Choroid plexus epithelial cell (primary cell): ENCODE data around the gene LSM7.

Source experiments
- DNase-seq: peaks from one replicate; pipeline ENCODE4 v3.0.0-alpha.2; 2010; ENCODE audit warnings: low read depth
- H3K4me3 ChIP-seq: 2 replicates; pipeline ENCODE4 v1.5.1; 2011; ENCODE audit warnings: low read depth, mild to moderate bottlenecking, control low read depth, low read length, moderate library complexity
- TF ChIP-seq, protein P1 (sequence below): conservative IDR thresholded peaks from 2 replicates; pipeline ENCODE4 v1.5.1; 2011; ENCODE audit warnings: low read depth, mild to moderate bottlenecking, control low read depth, inconsistent platforms, low read length, moderate library complexity

The LSM7 gene

DNA sequence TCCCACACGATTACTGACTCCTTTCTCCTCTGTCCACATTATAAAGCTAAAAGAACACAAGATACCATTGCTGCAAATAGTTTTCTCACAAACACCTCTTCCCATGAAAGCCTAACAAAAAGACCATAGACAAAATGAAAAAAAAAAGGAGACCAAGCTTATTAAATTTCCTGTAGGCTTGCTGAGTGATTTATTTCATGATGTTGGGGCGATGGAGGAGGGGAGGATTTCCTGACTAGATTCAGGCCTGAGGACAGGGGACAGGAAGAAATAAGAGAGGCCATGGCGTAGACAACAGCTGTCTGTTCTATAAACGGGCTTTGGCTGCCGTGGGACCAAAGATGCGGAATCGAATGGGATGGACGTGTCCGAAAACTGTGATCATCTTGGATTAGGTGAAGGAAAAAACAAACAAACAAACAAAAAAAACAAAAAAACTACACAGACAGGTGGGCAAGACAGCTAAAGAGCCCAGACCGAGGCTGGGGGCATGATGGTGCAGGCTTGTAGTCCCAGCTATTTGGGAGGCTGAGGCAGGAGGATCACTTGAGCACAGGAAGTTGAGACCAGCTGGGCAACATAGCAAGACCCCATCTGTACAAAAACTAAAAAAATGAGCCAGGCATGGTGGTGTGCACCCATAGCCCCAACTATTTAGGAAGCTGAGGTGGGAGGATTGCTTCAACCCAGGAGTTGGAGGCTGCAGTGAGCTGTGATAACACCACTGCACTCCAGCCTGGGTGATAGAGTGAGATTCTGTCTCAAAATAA is 37.0 kb upstream of the LSM7 start:
- TF ChIP-seq, protein P1, sequence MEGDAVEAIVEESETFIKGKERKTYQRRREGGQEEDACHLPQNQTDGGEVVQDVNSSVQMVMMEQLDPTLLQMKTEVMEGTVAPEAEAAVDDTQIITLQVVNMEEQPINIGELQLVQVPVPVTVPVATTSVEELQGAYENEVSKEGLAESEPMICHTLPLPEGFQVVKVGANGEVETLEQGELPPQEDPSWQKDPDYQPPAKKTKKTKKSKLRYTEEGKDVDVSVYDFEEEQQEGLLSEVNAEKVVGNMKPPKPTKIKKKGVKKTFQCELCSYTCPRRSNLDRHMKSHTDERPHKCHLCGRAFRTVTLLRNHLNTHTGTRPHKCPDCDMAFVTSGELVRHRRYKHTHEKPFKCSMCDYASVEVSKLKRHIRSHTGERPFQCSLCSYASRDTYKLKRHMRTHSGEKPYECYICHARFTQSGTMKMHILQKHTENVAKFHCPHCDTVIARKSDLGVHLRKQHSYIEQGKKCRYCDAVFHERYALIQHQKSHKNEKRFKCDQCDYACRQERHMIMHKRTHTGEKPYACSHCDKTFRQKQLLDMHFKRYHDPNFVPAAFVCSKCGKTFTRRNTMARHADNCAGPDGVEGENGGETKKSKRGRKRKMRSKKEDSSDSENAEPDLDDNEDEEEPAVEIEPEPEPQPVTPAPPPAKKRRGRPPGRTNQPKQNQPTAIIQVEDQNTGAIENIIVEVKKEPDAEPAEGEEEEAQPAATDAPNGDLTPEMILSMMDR: no peak
- H3K4me3 ChIP-seq: no peak overlapping the region
- no peak for DNase-seq

DNA sequence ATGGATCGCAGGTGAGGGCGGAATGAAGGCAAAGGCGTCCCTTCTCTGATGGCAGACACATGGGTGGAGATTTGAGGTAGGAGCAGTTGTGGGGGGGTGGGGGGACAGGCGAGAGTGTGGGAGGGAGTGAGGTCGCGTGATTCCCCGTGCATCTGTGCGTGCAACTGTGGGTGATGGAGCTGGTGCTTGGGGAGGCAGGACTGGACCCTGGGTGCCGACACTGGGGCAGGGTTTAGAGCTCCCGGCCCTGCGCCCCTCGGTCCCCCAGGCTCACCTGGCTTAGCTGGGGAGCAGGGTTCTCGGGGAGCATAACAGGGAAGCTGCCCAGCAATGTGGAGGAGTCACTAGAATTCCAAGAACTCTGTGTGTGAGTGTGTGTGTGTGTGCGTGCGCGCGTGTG is 35.0 kb upstream of the LSM7 start:
- H3K4me3 ChIP-seq: no peak overlapping the region
- TF ChIP-seq, protein P1: no peak
- DNase-seq: no peak

DNA sequence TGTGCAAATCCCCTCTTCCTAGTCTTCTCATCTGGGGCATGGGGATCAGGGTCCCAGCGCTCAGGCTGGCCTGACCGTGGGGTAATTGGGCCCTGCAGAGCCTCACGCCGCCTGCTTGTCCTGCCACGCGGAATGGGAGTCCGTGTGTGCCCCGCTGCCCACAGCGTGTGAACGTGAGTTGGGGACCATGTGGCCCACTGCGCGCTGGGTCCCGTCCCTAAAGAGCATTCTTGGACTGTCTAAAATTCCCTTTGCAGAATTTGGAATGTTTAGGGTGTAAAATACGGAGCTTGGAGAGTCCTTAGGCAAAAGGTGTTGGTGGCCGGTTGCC is 34.5 kb upstream of the LSM7 start:
- TF ChIP-seq, protein P1: no peak
- DNase-seq: no peak
- H3K4me3 ChIP-seq: no peak overlapping the region

DNA sequence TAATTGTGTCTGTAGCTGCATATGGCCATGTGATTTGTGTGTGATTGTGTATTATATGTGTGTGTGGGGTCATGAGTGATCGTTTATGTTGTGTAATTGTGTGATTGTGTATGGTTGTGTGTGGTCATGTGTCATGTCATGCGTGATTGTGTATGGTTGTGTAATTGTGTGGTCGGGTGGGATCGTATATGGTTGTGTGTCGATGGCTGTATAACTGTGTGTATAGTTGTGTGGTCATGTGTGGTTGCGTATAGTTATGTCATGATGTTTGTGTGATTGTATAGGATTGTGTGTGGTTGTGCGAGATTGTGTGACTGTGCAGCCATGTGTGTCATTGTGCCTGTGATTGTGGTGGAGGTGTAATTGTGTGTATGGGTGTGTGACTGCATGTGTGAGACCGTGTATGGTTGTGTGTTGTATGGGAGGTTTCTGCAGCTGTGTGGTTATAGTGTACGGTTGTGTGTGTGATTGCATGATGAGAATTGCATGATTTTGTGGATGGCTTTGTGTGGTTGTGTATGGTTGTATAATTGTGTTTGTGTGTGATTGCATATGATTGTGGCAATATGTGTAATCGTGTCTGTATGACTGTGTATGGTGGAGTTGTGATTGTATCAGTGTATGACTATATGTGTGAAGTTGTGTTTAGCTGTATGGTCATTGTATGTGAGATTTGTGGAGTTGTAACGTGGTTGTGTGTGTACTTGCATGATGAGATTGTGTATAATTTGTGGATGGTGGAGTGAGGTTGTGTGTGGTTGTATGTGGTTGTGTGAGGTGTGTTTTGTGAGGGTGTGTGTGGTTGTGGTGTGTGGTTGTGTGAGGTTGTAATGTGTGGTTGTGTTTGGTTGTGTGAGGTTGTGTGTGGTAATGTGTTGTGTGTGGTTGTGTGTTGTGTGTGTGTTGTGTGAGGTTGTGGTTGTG is 33.9 kb upstream of the LSM7 start:
- TF ChIP-seq, protein P1: no peak
- no peak overlapping the region for H3K4me3 ChIP-seq
- no peak for DNase-seq

DNA sequence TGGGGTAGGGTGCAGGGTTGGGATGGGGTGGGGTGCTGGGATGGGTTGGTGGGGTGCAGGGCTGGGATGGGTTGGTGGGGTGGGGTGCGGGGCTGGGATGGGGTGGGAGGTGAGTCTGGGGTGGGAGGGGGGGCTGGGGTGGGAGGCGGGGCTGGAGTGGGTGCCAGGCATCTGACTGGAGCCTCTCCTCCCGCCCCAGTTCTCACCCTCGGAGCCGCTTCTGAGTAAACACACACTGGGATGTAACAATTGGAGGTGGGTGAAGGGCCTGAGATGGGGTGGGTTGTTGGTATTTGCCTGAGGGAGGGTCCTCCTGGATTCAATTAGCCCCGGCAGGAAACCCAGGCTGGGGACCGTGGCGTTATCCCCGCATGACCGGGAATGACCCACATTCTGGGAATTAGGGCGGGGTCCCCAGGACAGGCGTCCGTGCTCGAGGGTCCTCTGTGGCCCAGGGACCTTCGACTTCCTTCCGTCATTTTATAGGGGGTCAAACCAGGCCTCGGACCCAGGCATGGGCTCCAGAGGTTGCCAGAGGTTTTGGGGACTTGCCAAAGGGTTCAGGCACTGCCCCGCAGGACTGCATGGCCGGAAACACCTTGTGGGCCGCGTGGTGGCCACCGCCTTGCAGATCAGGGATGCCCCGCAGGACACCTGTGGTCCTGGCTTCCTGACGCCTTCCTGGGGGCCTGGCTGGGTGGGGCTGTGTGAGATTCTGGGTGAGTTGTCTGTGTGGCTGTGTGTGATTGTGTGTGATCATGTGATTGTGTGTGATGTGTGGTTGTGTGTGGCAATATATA is 33.1 kb upstream of the LSM7 start:
- TF ChIP-seq, protein P1: no peak
- H3K4me3 ChIP-seq: no peak overlapping the region
- no peak for DNase-seq

DNA sequence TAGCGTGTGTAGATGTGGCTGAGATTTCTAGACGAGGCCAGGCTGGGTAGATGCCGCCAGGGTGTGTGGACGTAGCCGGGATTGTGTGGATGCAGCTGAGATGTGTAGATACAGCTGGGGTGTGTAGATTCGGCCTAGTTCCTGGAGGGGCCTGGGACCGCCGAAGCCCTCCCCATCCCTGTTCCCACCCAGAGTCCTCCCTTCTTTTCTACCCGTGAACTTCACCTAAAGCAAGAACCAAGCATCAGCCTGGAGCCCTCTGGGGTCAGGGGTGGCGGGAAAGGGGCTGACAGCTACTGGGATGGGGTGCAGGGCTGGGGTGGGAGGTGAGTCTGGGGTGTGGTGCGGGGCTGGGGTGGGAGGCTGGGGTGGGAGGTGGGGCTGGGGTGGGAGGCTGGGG is 32.4 kb upstream of the LSM7 start:
- H3K4me3 ChIP-seq: no peak overlapping the region
- no peak for DNase-seq
- TF ChIP-seq, protein P1: no peak
